Measurements from ENCODE around the gene CCDC28B.
A peak's percentile ranks its signal among the peaks of the same experiment; 100 is the strongest.
"Not testable (repeated sequence)": the region's sequence is repeated elsewhere in the genome, so short reads cannot be mapped to it uniquely, and the experiment has no call there.

Gene CCDC28B

GRCh38 chr1:32200226-32201010 lies at the start of gene CCDC28B:
Gene CCDC28B, plus strand, starts transcription at chr1:32200595. Its CDS starts 1,341 bp downstream, at chr1:32201936.
- peak; percentile 20 for DNase-seq (ENCODE audit: low read depth, low spot score)

- DNase-seq (ENCODE audit: low read depth, low spot score), result no peak
These were observed 49.5 kb upstream of the CCDC28B start for GRCh38 chr1:32150847-32151246.

- DNase-seq (ENCODE audit: low read depth, low spot score), result no peak
These were observed 49.0 kb upstream of the CCDC28B start for GRCh38 chr1:32151319-32151787.

- no peak for DNase-seq (ENCODE audit: low read depth, low spot score)
These were observed 41.2 kb upstream of the CCDC28B start for GRCh38 chr1:32159189-32159588.

- no peak for DNase-seq (ENCODE audit: low read depth, low spot score)
These were observed 37.0 kb upstream of the CCDC28B start for GRCh38 chr1:32163405-32163804.

- DNase-seq (ENCODE audit: low read depth, low spot score), result not testable (repeated sequence)
These were observed 34.8 kb upstream of the CCDC28B start for GRCh38 chr1:32165633-32166032.

- no peak for DNase-seq (ENCODE audit: low read depth, low spot score)
These were observed 29.4 kb upstream of the CCDC28B start for GRCh38 chr1:32170991-32171390.

GRCh38 chr1:32172621-32173245 lies 27.7 kb upstream of the CCDC28B start:
- DNase-seq (ENCODE audit: low read depth, low spot score), result no peak

GRCh38 chr1:32178380-32179192 lies 21.8 kb upstream of the CCDC28B start:
- no peak for DNase-seq (ENCODE audit: low read depth, low spot score)

GRCh38 chr1:32179193-32179442 lies 21.3 kb upstream of the CCDC28B start:
- no peak for DNase-seq (ENCODE audit: low read depth, low spot score)

GRCh38 chr1:32179443-32180185 lies 20.8 kb upstream of the CCDC28B start, which contains the start of gene TXLNA:
Gene TXLNA, plus strand, starts transcription at chr1:32179675. Its CDS starts 671 bp downstream, at chr1:32180346.
- peak; percentile 75 for DNase-seq (ENCODE audit: low read depth, low spot score)

- DNase-seq (ENCODE audit: low read depth, low spot score), result no peak
These were observed 20.0 kb upstream of the CCDC28B start for GRCh38 chr1:32180186-32181060.

GRCh38 chr1:32181065-32181464 lies 19.3 kb upstream of the CCDC28B start:
- no peak for DNase-seq (ENCODE audit: low read depth, low spot score)

GRCh38 chr1:32181563-32181962 lies 18.8 kb upstream of the CCDC28B start:
- no peak for DNase-seq (ENCODE audit: low read depth, low spot score)

- no peak for DNase-seq (ENCODE audit: low read depth, low spot score)
These were observed 18.3 kb upstream of the CCDC28B start for GRCh38 chr1:32182060-32182459.

GRCh38 chr1:32184650-32185049 lies 15.7 kb upstream of the CCDC28B start:
- DNase-seq (ENCODE audit: low read depth, low spot score), result no peak

GRCh38 chr1:32186077-32186476 lies 14.3 kb upstream of the CCDC28B start:
- DNase-seq (ENCODE audit: low read depth, low spot score), result no peak

GRCh38 chr1:32186491-32186890 lies 13.9 kb upstream of the CCDC28B start:
- DNase-seq (ENCODE audit: low read depth, low spot score), result no peak

GRCh38 chr1:32187850-32188249 lies 12.5 kb upstream of the CCDC28B start:
- DNase-seq (ENCODE audit: low read depth, low spot score), result no peak

- DNase-seq (ENCODE audit: low read depth, low spot score), result no peak
These were observed 8.0 kb upstream of the CCDC28B start for GRCh38 chr1:32192220-32192948.
